Hepatocyte (in vitro differentiated cells): ENCODE results near the gene SGCG. TPM values are rescaled to one million over a fixed set of nuclear protein-coding genes. Genes with fewer than 3 reads are reported as not detected.
"Not testable (repeated sequence)": the region's sequence is repeated elsewhere in the genome, so short reads cannot be mapped to it uniquely, and the experiment has no call there.

ENCODE experiments used
- DNase-seq: peaks from one replicate; pipeline ENCODE4 v3.0.0-alpha.2; 2016; ENCODE audit warnings: low spot score
- H2AFZ ChIP-seq: fragments of 200-600 bp; sonication (generic); 2 replicates; pipeline ENCODE4 v1.6.0; 2016; ENCODE audit warnings: antibody characterized with exemption, mild to moderate bottlenecking
- H3K27ac ChIP-seq: fragments of 200-600 bp; sonication (generic); 2 replicates; pipeline ENCODE4 v1.5.1; 2016; ENCODE audit warnings: mild to moderate bottlenecking
- H3K27me3 ChIP-seq: fragments of 200-600 bp; sonication (generic); 2 replicates; pipeline ENCODE4 v1.6.1; 2016
- H3K36me3 ChIP-seq: fragments of 200-600 bp; sonication (generic); replicated peaks from 2 replicates; pipeline ENCODE4 v1.5.1; 2016; ENCODE audit warnings: low read depth; ENCODE audit not compliant: insufficient read depth
- H3K4me1 ChIP-seq: fragments of 200-600 bp; sonication (generic); 2 replicates; pipeline ENCODE4 v1.5.1; 2016; ENCODE audit warnings: mild to moderate bottlenecking, moderate library complexity; ENCODE audit not compliant: insufficient read depth
- H3K4me2 ChIP-seq: fragments of 200-600 bp; sonication (generic); 2 replicates; pipeline ENCODE4 v1.6.0; 2016
- H3K4me3 ChIP-seq: fragments of 200-600 bp; sonication (generic); 2 replicates; pipeline ENCODE4 v1.5.1; 2016; ENCODE audit warnings: mild to moderate bottlenecking
- H3K79me2 ChIP-seq: fragments of 200-600 bp; sonication (generic); 2 replicates; pipeline ENCODE4 v1.6.0; 2017; ENCODE audit warnings: mild to moderate bottlenecking
- H3K9me2 ChIP-seq: fragments of 200-600 bp; sonication (generic); replicated peaks from 2 replicates; pipeline ENCODE4 v1.6.0; 2017; ENCODE audit warnings: mild to moderate bottlenecking; ENCODE audit not compliant: insufficient read depth
- H3K9me3 ChIP-seq: fragments of 200-600 bp; sonication (generic); 2 replicates; pipeline ENCODE4 v1.5.1; 2016; ENCODE audit warnings: low read depth, mild to moderate bottlenecking
- H4K20me1 ChIP-seq: fragments of 200-600 bp; sonication (generic); 2 replicates; pipeline ENCODE4 v1.6.0; 2016; ENCODE audit warnings: mild to moderate bottlenecking; ENCODE audit not compliant: insufficient read depth, poor library complexity, severe bottlenecking
- CTCF ChIP-seq: fragments of 200-600 bp; sonication (generic); IDR thresholded peaks from 2 replicates; pipeline ENCODE4 v1.5.1; 2016; ENCODE audit warnings: antibody characterized with exemption, mild to moderate bottlenecking; ENCODE audit not compliant: poor library complexity
- EZH2 ChIP-seq: fragments of 200-600 bp; sonication (generic); IDR thresholded peaks from 2 replicates; pipeline ENCODE4 v1.6.1; 2016; ENCODE audit warnings: antibody characterized with exemption, mild to moderate bottlenecking, borderline replicate concordance
- EZH2phosphoT487 ChIP-seq: fragments of 200-600 bp; sonication (generic); IDR thresholded peaks from one replicate; pipeline ENCODE4 v1.6.1; 2018; ENCODE audit warnings: antibody characterized with exemption, mild to moderate bottlenecking, low read depth, moderate library complexity; ENCODE audit not compliant: unreplicated experiment, severe bottlenecking
- WGBS: methylation state at CpG from one replicate; pipeline ENCODE4 v1.1.6; 2016; ENCODE audit warnings: low lambda C conversion rate; ENCODE audit errors: missing lambda C conversion rate; 5-methylcytosine and 5-hydroxymethylcytosine counted together
- polyA plus RNA-seq: library from polyadenylated mRNA; unstranded; fragments of >200 nt; fragmentation: Nextera tagmentation; extraction: Ambion mirVana; gene quantifications from 2 replicates; pipeline ENCODE4 v1.2.1, GENCODE V29; 2016
- total RNA-seq: library from RNA; depleted of rRNA; stranded (reverse); fragments of >200 nt; gene quantifications from 2 replicates; pipeline ENCODE4 v1.2.3, GENCODE V29; 2014

The SGCG gene
- total RNA-seq: 3.1 and 4.1 TPM in 2 replicates
- polyA plus RNA-seq: 2.7 and 4.3 TPM in 2 replicates

- no peak within 1 kb of the TSS for H3K4me3 ChIP-seq
- no peak within 1 kb of the TSS for H3K27ac ChIP-seq
- no peaks in the 10 kb centered on the region for H3K36me3 ChIP-seq
- H3K9me3 ChIP-seq: no peaks in the 10 kb centered on the region
- H4K20me1 ChIP-seq: no peaks in the 10 kb centered on the region
- no peaks in the 10 kb centered on the region for H3K9me2 ChIP-seq
- DNase-seq: no peak
- H3K4me1 ChIP-seq: peaks cover 3% of the 10 kb centered on the region
- no peak within 1 kb of the TSS for H3K4me2 ChIP-seq
- no peaks in the 10 kb centered on the region for H3K79me2 ChIP-seq
- H3K27me3 ChIP-seq: no peaks in the 10 kb centered on the region
- H2AFZ ChIP-seq: no peak within 1 kb of the TSS
- no peak for TF ChIP-seq EZH2
- no peak for TF ChIP-seq EZH2phosphoT487
- TF ChIP-seq CTCF: no peak
- WGBS: 60% methylated on average over 6 of the region's 6 CpGs
These were observed at the start of gene SGCG for GRCh38 chr13:23180711-23181110. Gene SGCG (plus strand): TSS chr13:23180979. CDS start chr13:23203695, 22,716 bp downstream.

- H4K20me1 ChIP-seq: no peaks in the 10 kb centered on the region
- TF ChIP-seq EZH2phosphoT487 (no peak), CTCF (no peak), EZH2 (no peak)
- H2AFZ ChIP-seq: no peak overlapping the region
- no peaks in the 10 kb centered on the region for H3K9me2 ChIP-seq
- no peak overlapping the region for H3K4me2 ChIP-seq
- no peaks in the 10 kb centered on the region for H3K9me3 ChIP-seq
- no peaks in the 10 kb centered on the region for H3K27me3 ChIP-seq
- H3K4me1 ChIP-seq: no peaks in the 10 kb centered on the region
- DNase-seq: no peak
- WGBS: 93% methylated on average over 4 of the region's 5 CpGs
- H3K79me2 ChIP-seq: no peaks in the 10 kb centered on the region
- no peak overlapping the region for H3K4me3 ChIP-seq
- H3K36me3 ChIP-seq: no peaks in the 10 kb centered on the region
- H3K27ac ChIP-seq: no peak overlapping the region
These were observed 46.2 kb upstream of the SGCG start for GRCh38 chr13:23134542-23134941.

GRCh38 chr13:23140492-23140891 lies 40.3 kb upstream of the SGCG start:
- no peaks in the 10 kb centered on the region for H3K9me3 ChIP-seq
- H2AFZ ChIP-seq: no peak overlapping the region
- WGBS: 73% methylated on average over 2 of the region's 2 CpGs
- no peaks in the 10 kb centered on the region for H3K4me1 ChIP-seq
- TF ChIP-seq EZH2 (no peak), EZH2phosphoT487 (no peak), CTCF (no peak)
- no peaks in the 10 kb centered on the region for H3K36me3 ChIP-seq
- no peaks in the 10 kb centered on the region for H3K27me3 ChIP-seq
- DNase-seq: no peak
- no peaks in the 10 kb centered on the region for H3K79me2 ChIP-seq
- H3K4me2 ChIP-seq: no peak overlapping the region
- no peaks in the 10 kb centered on the region for H3K9me2 ChIP-seq
- H3K4me3 ChIP-seq: no peak overlapping the region
- no peak overlapping the region for H3K27ac ChIP-seq
- no peaks in the 10 kb centered on the region for H4K20me1 ChIP-seq

- TF ChIP-seq EZH2phosphoT487 (no peak), CTCF (no peak), EZH2 (no peak)
These were observed 38.8 kb upstream of the SGCG start for GRCh38 chr13:23141964-23142363.

GRCh38 chr13:23142607-23143006 lies 38.2 kb upstream of the SGCG start:
- H3K9me3 ChIP-seq, H3K4me3 ChIP-seq, H3K27ac ChIP-seq, H3K79me2 ChIP-seq, H3K9me2 ChIP-seq, H4K20me1 ChIP-seq, DNase-seq, H3K4me1 ChIP-seq, H3K36me3 ChIP-seq, H3K27me3 ChIP-seq, H3K4me2 ChIP-seq, H2AFZ ChIP-seq: not testable (repeated sequence)
- WGBS: 96% methylated on average over 7 of the region's 7 CpGs

More at GRCh38 chr13:23141964-23142363, 38.8 kb upstream of the SGCG start:
- no peak for DNase-seq
- Histone ChIP-seq H3K4me1 (no peaks in the 10 kb centered on the region), H3K4me2 (no peak overlapping the region), H3K27ac (no peak overlapping the region), H3K4me3 (no peak overlapping the region), H3K27me3 (no peaks in the 10 kb centered on the region), H3K9me2 (no peaks in the 10 kb centered on the region), H4K20me1 (no peaks in the 10 kb centered on the region), H3K36me3 (no peaks in the 10 kb centered on the region), H2AFZ (no peak overlapping the region), H3K79me2 (no peaks in the 10 kb centered on the region), H3K9me3 (no peaks in the 10 kb centered on the region)
- 97% methylated on average over 24 of the region's 24 CpGs for WGBS
